Liver (tissue), 3 donors: ENCODE measurements around the gene VIL1.

ENCODE experiments used
- ATF3 ChIP-seq: IDR thresholded peaks from 2 replicates; pipeline ENCODE4 v1.6.1; 2016; ENCODE audit warnings: antibody characterized with exemption
- CTCF ChIP-seq: fragments of 150-350 bp; IDR thresholded peaks from 2 replicates; pipeline ENCODE4 v1.5.1; 2017; ENCODE audit warnings: improper control_type of control experiment, low read depth, low read length; ENCODE audit not compliant: missing input control
- EGR1 ChIP-seq, 2 donors: IDR thresholded peaks; 2 replicates each; pipeline ENCODE4 v1.6.1; 2016 to 2018; ENCODE audit warnings: antibody characterized with exemption in 2 of 2, low read depth in 2 of 2
- FOXA1 ChIP-seq: IDR thresholded peaks from 2 replicates; pipeline ENCODE4 v1.6.1; 2016; ENCODE audit warnings: antibody characterized with exemption
- GABPA ChIP-seq, 2 donors: IDR thresholded peaks in 1 of 2; conservative IDR thresholded peaks in 1 of 2; 2 replicates each; pipeline ENCODE4 v1.6.1; 2016; ENCODE audit warnings: antibody characterized with exemption in 2 of 2, mild to moderate bottlenecking in 1 of 2, moderate library complexity in 1 of 2
- HNF4A ChIP-seq, 2 donors: conservative IDR thresholded peaks; 2 replicates each; pipeline ENCODE4 v1.6.1; 2016; ENCODE audit warnings: antibody characterized with exemption in 2 of 2, mild to moderate bottlenecking in 2 of 2
- JUND ChIP-seq, 2 donors: IDR thresholded peaks; 2 replicates each; pipeline ENCODE4 v1.6.1; 2016; ENCODE audit warnings: antibody characterized with exemption in 2 of 2
- RAD21 ChIP-seq, 2 donors: IDR thresholded peaks; 2 replicates each; pipeline ENCODE4 v1.6.1; 2016; ENCODE audit warnings: antibody characterized with exemption in 2 of 2, mild to moderate bottlenecking in 2 of 2
- TAF1 ChIP-seq: conservative IDR thresholded peaks from 2 replicates; pipeline ENCODE4 v1.6.1; 2016; ENCODE audit warnings: antibody characterized with exemption, mild to moderate bottlenecking
- TF ChIP-seq, protein P1 (sequence below): IDR thresholded peaks from 2 replicates; pipeline ENCODE4 v1.6.1; 2016; ENCODE audit warnings: antibody characterized with exemption
- TF ChIP-seq, protein P2 (sequence below): IDR thresholded peaks from 2 replicates; pipeline ENCODE4 v1.6.1; 2016; ENCODE audit warnings: antibody characterized with exemption, mild to moderate bottlenecking
- donor health status: healthy.
- donor health status: healthy.

GRCh38 chr2:218436992-218437391, 18.1 kb downstream of the VIL1 start:
- TF ChIP-seq RAD21 (IDR thresholded peaks at IDR 0.05) (no peak), TAF1 (no peak), CTCF (no peak), HNF4A (conservative IDR thresholded peaks at IDR 0.05) (no peak), EGR1 (IDR thresholded peaks at IDR 0.05; ENCODE audit: low read depth in 2 of 2) (no peak), GABPA (IDR thresholded peaks at IDR 0.05 in 1 of 2, conservative IDR thresholded peaks at IDR 0.05 in 1 of 2) (no peak), ATF3 (no peak), JUND (IDR thresholded peaks at IDR 0.05) (no peak), FOXA1 (no peak)
- TF ChIP-seq, protein P1, sequence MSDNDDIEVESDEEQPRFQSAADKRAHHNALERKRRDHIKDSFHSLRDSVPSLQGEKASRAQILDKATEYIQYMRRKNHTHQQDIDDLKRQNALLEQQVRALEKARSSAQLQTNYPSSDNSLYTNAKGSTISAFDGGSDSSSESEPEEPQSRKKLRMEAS: no peak
- TF ChIP-seq, protein P2, sequence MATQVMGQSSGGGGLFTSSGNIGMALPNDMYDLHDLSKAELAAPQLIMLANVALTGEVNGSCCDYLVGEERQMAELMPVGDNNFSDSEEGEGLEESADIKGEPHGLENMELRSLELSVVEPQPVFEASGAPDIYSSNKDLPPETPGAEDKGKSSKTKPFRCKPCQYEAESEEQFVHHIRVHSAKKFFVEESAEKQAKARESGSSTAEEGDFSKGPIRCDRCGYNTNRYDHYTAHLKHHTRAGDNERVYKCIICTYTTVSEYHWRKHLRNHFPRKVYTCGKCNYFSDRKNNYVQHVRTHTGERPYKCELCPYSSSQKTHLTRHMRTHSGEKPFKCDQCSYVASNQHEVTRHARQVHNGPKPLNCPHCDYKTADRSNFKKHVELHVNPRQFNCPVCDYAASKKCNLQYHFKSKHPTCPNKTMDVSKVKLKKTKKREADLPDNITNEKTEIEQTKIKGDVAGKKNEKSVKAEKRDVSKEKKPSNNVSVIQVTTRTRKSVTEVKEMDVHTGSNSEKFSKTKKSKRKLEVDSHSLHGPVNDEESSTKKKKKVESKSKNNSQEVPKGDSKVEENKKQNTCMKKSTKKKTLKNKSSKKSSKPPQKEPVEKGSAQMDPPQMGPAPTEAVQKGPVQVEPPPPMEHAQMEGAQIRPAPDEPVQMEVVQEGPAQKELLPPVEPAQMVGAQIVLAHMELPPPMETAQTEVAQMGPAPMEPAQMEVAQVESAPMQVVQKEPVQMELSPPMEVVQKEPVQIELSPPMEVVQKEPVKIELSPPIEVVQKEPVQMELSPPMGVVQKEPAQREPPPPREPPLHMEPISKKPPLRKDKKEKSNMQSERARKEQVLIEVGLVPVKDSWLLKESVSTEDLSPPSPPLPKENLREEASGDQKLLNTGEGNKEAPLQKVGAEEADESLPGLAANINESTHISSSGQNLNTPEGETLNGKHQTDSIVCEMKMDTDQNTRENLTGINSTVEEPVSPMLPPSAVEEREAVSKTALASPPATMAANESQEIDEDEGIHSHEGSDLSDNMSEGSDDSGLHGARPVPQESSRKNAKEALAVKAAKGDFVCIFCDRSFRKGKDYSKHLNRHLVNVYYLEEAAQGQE: no peak
